ENCODE data around the gene ATAD5.

Gene ATAD5

DNA sequence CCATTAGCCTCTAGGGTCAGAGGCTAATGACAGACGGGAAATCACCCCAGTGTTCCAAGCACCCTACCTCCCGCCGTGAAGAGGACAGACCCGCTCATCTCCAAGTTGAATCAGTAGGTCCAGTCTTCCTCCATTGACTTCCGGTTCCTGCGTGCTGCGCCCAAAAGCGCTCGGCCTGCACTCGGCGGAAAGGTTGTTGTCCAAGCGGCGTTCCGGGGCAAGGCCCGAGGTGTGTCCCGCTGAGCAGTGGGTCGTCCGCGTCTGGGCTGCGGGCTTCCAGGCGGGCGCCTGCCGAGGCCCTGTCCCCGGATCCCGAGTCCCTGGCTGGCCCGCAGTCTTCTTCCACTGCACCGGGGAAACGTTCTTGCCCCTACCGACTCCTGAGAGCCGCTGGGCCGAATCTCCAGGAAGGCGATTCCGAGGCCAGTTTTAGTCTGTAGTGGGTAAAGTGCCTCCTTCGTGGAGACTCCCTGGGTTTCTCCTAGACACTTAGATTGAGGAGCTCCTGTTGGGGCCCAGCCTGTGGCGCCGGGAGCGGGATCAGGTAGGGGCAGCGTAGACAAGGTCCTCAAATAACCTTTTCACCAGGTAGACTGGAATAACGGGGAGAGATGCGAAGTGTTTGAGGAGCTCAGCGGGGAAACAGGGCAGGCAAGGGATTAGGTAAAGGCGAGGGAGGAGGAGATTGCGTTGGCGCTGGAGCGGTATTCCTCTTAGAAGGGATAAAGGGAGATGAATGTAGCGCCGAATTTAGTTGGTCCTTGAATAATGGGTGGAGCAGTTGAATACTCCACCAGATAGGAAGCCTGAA, 74.5 kb downstream of the ATAD5 start, which contains the start of gene TEFM (continued):
- TF ChIP-seq, protein P1, sequence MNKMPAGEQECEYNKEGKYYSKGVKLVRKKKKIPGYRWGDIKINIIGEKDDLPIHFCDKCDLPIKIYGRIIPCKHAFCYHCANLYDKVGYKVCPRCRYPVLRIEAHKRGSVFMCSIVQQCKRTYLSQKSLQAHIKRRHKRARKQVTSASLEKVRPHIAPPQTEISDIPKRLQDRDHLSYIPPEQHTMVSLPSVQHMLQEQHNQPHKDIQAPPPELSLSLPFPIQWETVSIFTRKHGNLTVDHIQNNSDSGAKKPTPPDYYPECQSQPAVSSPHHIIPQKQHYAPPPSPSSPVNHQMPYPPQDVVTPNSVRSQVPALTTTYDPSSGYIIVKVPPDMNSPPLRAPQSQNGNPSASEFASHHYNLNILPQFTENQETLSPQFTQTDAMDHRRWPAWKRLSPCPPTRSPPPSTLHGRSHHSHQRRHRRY (tag by site-specific recombination; IDR thresholded peaks at IDR 0.05), result no peak
- TF ChIP-seq HIC1 (tag by site-specific recombination; IDR thresholded peaks at IDR 0.05) (no peak), ZNF768 (tag by site-specific recombination; IDR thresholded peaks at IDR 0.05) (peak; percentile 60; the same call in 1 of the 2 replicates), ZNF473 (tag by site-specific recombination; IDR thresholded peaks at IDR 0.05) (no peak), HOXA7 (CRISPR knock-in tag; IDR thresholded peaks at IDR 0.05; ENCODE audit: borderline replicate concordance) (no peak), GLIS2 (tag by site-specific recombination; IDR thresholded peaks at IDR 0.05) (peak; percentile 23; the same call in 1 of the 2 replicates), ZNF202 (tag by site-specific recombination; IDR thresholded peaks at IDR 0.05; ENCODE audit: borderline replicate concordance) (no peak), ZNF114 (tag by site-specific recombination; IDR thresholded peaks at IDR 0.05) (no peak), ZNF239 (tag by site-specific recombination; IDR thresholded peaks at IDR 0.05) (0 out of 2 replicates have a peak, but pooled peaks have one; percentile 60), ZNF561 (tag by site-specific recombination; IDR thresholded peaks at IDR 0.05; ENCODE audit: borderline replicate concordance) (peak; percentile 97), KLF16 (tag by site-specific recombination; IDR thresholded peaks at IDR 0.05) (peak; percentile 96), ZNF335 (tag by site-specific recombination; conservative IDR thresholded peaks at IDR 0.05) (peak; percentile 95), ZBTB48 (tag by site-specific recombination; IDR thresholded peaks at IDR 0.05) (peak; percentile 67; the same call in 1 of the 2 replicates), SETDB1 (IDR thresholded peaks at IDR 0.05; ENCODE audit: insufficient read length, low read length) (no peak), ZNF121 (tag by site-specific recombination; IDR thresholded peaks at IDR 0.05) (peak; percentile 75)
- TF ChIP-seq, protein P2, sequence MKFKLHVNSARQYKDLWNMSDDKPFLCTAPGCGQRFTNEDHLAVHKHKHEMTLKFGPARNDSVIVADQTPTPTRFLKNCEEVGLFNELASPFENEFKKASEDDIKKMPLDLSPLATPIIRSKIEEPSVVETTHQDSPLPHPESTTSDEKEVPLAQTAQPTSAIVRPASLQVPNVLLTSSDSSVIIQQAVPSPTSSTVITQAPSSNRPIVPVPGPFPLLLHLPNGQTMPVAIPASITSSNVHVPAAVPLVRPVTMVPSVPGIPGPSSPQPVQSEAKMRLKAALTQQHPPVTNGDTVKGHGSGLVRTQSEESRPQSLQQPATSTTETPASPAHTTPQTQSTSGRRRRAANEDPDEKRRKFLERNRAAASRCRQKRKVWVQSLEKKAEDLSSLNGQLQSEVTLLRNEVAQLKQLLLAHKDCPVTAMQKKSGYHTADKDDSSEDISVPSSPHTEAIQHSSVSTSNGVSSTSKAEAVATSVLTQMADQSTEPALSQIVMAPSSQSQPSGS (tag by site-specific recombination; IDR thresholded peaks at IDR 0.05; ENCODE audit: low read depth), result no peak
- TF ChIP-seq, protein P3, sequence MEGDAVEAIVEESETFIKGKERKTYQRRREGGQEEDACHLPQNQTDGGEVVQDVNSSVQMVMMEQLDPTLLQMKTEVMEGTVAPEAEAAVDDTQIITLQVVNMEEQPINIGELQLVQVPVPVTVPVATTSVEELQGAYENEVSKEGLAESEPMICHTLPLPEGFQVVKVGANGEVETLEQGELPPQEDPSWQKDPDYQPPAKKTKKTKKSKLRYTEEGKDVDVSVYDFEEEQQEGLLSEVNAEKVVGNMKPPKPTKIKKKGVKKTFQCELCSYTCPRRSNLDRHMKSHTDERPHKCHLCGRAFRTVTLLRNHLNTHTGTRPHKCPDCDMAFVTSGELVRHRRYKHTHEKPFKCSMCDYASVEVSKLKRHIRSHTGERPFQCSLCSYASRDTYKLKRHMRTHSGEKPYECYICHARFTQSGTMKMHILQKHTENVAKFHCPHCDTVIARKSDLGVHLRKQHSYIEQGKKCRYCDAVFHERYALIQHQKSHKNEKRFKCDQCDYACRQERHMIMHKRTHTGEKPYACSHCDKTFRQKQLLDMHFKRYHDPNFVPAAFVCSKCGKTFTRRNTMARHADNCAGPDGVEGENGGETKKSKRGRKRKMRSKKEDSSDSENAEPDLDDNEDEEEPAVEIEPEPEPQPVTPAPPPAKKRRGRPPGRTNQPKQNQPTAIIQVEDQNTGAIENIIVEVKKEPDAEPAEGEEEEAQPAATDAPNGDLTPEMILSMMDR (tag by site-specific recombination; IDR thresholded peaks at IDR 0.05), result peak; percentile 67
- TF ChIP-seq, protein P4, sequence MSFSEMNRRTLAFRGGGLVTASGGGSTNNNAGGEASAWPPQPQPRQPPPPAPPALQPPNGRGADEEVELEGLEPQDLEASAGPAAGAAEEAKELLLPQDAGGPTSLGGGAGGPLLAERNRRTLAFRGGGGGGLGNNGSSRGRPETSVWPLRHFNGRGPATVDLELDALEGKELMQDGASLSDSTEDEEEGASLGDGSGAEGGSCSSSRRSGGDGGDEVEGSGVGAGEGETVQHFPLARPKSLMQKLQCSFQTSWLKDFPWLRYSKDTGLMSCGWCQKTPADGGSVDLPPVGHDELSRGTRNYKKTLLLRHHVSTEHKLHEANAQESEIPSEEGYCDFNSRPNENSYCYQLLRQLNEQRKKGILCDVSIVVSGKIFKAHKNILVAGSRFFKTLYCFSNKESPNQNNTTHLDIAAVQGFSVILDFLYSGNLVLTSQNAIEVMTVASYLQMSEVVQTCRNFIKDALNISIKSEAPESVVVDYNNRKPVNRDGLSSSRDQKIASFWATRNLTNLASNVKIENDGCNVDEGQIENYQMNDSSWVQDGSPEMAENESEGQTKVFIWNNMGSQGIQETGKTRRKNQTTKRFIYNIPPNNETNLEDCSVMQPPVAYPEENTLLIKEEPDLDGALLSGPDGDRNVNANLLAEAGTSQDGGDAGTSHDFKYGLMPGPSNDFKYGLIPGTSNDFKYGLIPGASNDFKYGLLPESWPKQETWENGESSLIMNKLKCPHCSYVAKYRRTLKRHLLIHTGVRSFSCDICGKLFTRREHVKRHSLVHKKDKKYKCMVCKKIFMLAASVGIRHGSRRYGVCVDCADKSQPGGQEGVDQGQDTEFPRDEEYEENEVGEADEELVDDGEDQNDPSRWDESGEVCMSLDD (tag by site-specific recombination; IDR thresholded peaks at IDR 0.05), result peak; percentile 70
- TF ChIP-seq, protein P5, sequence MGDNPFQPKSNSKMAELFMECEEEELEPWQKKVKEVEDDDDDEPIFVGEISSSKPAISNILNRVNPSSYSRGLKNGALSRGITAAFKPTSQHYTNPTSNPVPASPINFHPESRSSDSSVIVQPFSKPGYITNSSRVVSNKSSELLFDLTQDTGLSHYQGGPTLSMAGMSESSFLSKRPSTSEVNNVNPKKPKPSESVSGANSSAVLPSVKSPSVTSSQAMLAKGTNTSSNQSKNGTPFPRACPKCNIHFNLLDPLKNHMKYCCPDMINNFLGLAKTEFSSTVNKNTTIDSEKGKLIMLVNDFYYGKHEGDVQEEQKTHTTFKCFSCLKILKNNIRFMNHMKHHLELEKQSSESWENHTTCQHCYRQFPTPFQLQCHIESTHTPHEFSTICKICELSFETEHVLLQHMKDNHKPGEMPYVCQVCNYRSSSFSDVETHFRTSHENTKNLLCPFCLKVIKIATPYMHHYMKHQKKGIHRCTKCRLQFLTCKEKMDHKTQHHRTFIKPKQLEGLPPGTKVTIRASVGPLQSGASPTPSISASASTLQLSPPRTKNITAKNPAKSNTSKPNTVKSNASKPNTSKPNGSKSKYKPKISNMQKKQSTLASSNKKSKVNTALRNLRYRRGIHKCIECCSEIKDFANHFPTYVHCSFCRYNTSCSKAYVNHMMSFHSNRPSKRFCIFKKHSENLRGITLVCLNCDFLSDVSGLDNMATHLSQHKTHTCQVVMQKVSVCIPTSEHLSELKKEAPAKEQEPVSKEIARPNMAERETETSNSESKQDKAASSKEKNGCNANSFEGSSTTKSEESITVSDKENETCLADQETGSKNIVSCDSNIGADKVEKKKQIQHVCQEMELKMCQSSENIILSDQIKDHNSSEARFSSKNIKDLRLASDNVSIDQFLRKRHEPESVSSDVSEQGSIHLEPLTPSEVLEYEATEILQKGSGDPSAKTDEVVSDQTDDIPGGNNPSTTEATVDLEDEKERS (tag by site-specific recombination; IDR thresholded peaks at IDR 0.05), result peak; percentile 79; the same call in 1 of the 2 replicates
- TF ChIP-seq, protein P6, sequence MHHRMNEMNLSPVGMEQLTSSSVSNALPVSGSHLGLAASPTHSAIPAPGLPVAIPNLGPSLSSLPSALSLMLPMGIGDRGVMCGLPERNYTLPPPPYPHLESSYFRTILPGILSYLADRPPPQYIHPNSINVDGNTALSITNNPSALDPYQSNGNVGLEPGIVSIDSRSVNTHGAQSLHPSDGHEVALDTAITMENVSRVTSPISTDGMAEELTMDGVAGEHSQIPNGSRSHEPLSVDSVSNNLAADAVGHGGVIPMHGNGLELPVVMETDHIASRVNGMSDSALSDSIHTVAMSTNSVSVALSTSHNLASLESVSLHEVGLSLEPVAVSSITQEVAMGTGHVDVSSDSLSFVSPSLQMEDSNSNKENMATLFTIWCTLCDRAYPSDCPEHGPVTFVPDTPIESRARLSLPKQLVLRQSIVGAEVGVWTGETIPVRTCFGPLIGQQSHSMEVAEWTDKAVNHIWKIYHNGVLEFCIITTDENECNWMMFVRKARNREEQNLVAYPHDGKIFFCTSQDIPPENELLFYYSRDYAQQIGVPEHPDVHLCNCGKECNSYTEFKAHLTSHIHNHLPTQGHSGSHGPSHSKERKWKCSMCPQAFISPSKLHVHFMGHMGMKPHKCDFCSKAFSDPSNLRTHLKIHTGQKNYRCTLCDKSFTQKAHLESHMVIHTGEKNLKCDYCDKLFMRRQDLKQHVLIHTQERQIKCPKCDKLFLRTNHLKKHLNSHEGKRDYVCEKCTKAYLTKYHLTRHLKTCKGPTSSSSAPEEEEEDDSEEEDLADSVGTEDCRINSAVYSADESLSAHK (tag by site-specific recombination; IDR thresholded peaks at IDR 0.05), result peak; percentile 54; the same call in 1 of the 2 replicates
- TF ChIP-seq, protein P7, sequence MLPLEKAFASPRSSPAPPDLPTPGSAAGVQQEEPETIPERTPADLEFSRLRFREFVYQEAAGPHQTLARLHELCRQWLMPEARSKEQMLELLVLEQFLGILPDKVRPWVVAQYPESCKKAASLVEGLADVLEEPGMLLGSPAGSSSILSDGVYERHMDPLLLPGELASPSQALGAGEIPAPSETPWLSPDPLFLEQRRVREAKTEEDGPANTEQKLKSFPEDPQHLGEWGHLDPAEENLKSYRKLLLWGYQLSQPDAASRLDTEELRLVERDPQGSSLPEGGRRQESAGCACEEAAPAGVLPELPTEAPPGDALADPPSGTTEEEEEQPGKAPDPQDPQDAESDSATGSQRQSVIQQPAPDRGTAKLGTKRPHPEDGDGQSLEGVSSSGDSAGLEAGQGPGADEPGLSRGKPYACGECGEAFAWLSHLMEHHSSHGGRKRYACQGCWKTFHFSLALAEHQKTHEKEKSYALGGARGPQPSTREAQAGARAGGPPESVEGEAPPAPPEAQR (tag by site-specific recombination; IDR thresholded peaks at IDR 0.05), result peak; percentile 95
